Central memory CD8-positive, alpha-beta T cell (primary cell): Measurements from ENCODE around the gene TMEM185B.

ENCODE experiments used
- ATAC-seq: fragments of 150-1000 bp; cut with Tn5 transposase; replicated peaks from 2 replicates; pipeline ENCODE4 v1.10.0; 2022; ENCODE audit warnings: mild to moderate bottlenecking, moderate FRiP score, moderate number of reproducible peaks; ENCODE audit not compliant: poor library complexity, severe bottlenecking; ENCODE audit errors: extremely low read depth
- DNase-seq, 2 donors: peaks; one replicate each; pipeline ENCODE4 v3.0.0; 2021; ENCODE audit warnings: low spot score in 2 of 2
- H3K27ac Mint-ChIP-seq: one replicate; pipeline ENCODE4 v1.8.0; 2022; ENCODE audit warnings: low read depth, mild to moderate bottlenecking, moderate library complexity, mixed read lengths
- H3K27me3 Mint-ChIP-seq: one replicate; pipeline ENCODE4 v1.8.0; 2022; ENCODE audit warnings: mixed read lengths
- H3K36me3 Mint-ChIP-seq: one replicate; pipeline ENCODE4 v1.8.0; 2022; ENCODE audit warnings: mild to moderate bottlenecking, moderate library complexity, mixed read lengths; ENCODE audit not compliant: insufficient read depth
- H3K4me1 Mint-ChIP-seq: one replicate; pipeline ENCODE4 v1.8.0; 2022; ENCODE audit warnings: mixed read lengths
- H3K4me3 Mint-ChIP-seq: one replicate; pipeline ENCODE4 v1.8.0; 2022; ENCODE audit warnings: mild to moderate bottlenecking, moderate library complexity, mixed read lengths
- H3K9me3 Mint-ChIP-seq: one replicate; pipeline ENCODE4 v1.8.0; 2022; ENCODE audit warnings: mixed read lengths

Gene TMEM185B

GRCh38 chr2:120224735-120225548 lies 1.7 kb upstream of the TMEM185B start:
- H3K27ac Mint-ChIP-seq, result no peak overlapping the region
- H3K36me3 Mint-ChIP-seq, result peaks cover 9% of the 10 kb centered on the region
- ATAC-seq (no peak), DNase-seq (no peak)
- H3K4me1 Mint-ChIP-seq, result peaks cover 60% of the 10 kb centered on the region
- no peaks in the 10 kb centered on the region for H3K27me3 Mint-ChIP-seq
- peak overlapping the region; percentile 80 for H3K4me3 Mint-ChIP-seq
- H3K9me3 Mint-ChIP-seq, result no peaks in the 10 kb centered on the region

- no peak for ATAC-seq
- Mint-ChIP-seq H3K4me1 (peaks cover 55% of the 10 kb centered on the region), H3K27me3 (no peaks in the 10 kb centered on the region), H3K9me3 (no peaks in the 10 kb centered on the region), H3K27ac (no peak overlapping the region), H3K4me3 (peak overlapping the region; percentile 80), H3K36me3 (peaks cover 9% of the 10 kb centered on the region)
- DNase-seq, result no peak
Measured at GRCh38 chr2:120224256-120224655, 1.1 kb upstream of the TMEM185B start.

GRCh38 chr2:120222186-120223033 lies 790 bp downstream of the TMEM185B start:
- peaks cover 8% of the 10 kb centered on the region for H3K36me3 Mint-ChIP-seq
- H3K27me3 Mint-ChIP-seq, result no peaks in the 10 kb centered on the region
- peak overlapping the region; percentile 92 for H3K27ac Mint-ChIP-seq
- DNase-seq (no peak), ATAC-seq (peak; percentile 5)
- peak overlapping the region; percentile 80 for H3K4me3 Mint-ChIP-seq
- peaks cover 43% of the 10 kb centered on the region for H3K4me1 Mint-ChIP-seq
- H3K9me3 Mint-ChIP-seq, result no peaks in the 10 kb centered on the region

GRCh38 chr2:120221616-120222015 lies 1.6 kb downstream of the TMEM185B start:
- Mint-ChIP-seq H3K27me3 (no peaks in the 10 kb centered on the region), H3K4me3 (peak overlapping the region; percentile 80), H3K36me3 (peaks cover 10% of the 10 kb centered on the region), H3K27ac (no peak overlapping the region), H3K9me3 (no peaks in the 10 kb centered on the region), H3K4me1 (peaks cover 44% of the 10 kb centered on the region)
- ATAC-seq, result no peak
- DNase-seq, result no peak

- no peaks in the 10 kb centered on the region for H3K9me3 Mint-ChIP-seq
- peaks cover 10% of the 10 kb centered on the region for H3K36me3 Mint-ChIP-seq
- ATAC-seq (no peak), DNase-seq (no peak)
- no peaks in the 10 kb centered on the region for H3K27me3 Mint-ChIP-seq
- H3K4me1 Mint-ChIP-seq, result peaks cover 47% of the 10 kb centered on the region
- no peak overlapping the region for H3K27ac Mint-ChIP-seq
- peak overlapping the region; percentile 3 for H3K4me3 Mint-ChIP-seq
Measured at GRCh38 chr2:120220756-120221155, 2.4 kb downstream of the TMEM185B start.

GRCh38 chr2:120219766-120220165 lies 3.4 kb downstream of the TMEM185B start:
- ATAC-seq, result no peak

GRCh38 chr2:120219291-120219690 lies 3.9 kb downstream of the TMEM185B start:
- Mint-ChIP-seq H3K27ac (no peak overlapping the region), H3K36me3 (peaks cover 10% of the 10 kb centered on the region), H3K9me3 (no peaks in the 10 kb centered on the region), H3K27me3 (no peaks in the 10 kb centered on the region), H3K4me3 (no peak overlapping the region), H3K4me1 (peaks cover 41% of the 10 kb centered on the region)
- no peak for DNase-seq
- no peak for ATAC-seq

More at GRCh38 chr2:120219766-120220165, 3.4 kb downstream of the TMEM185B start:
- Mint-ChIP-seq H3K4me3 (no peak overlapping the region), H3K4me1 (peaks cover 46% of the 10 kb centered on the region), H3K36me3 (peaks cover 10% of the 10 kb centered on the region), H3K9me3 (no peaks in the 10 kb centered on the region), H3K27ac (no peak overlapping the region), H3K27me3 (no peaks in the 10 kb centered on the region)
- no peak for DNase-seq

- Mint-ChIP-seq H3K4me1 (peaks cover 36% of the 10 kb centered on the region), H3K27ac (no peak overlapping the region), H3K27me3 (no peaks in the 10 kb centered on the region), H3K9me3 (no peaks in the 10 kb centered on the region), H3K4me3 (no peak overlapping the region), H3K36me3 (peaks cover 10% of the 10 kb centered on the region)
- DNase-seq (no peak), ATAC-seq (no peak)
Measured at GRCh38 chr2:120218181-120218580, 5.0 kb downstream of the TMEM185B start.

- H3K9me3 Mint-ChIP-seq, result no peaks in the 10 kb centered on the region
- ATAC-seq, result peak; percentile 19
- H3K27ac Mint-ChIP-seq, result peak overlapping the region; percentile 57
- no peaks in the 10 kb centered on the region for H3K4me1 Mint-ChIP-seq
- H3K27me3 Mint-ChIP-seq, result no peaks in the 10 kb centered on the region
- no peaks in the 10 kb centered on the region for H3K36me3 Mint-ChIP-seq
- no peak for DNase-seq
- H3K4me3 Mint-ChIP-seq, result no peak overlapping the region
Measured at GRCh38 chr2:120210270-120210693, 12.9 kb downstream of the TMEM185B start.

GRCh38 chr2:120209427-120210269 lies 13.6 kb downstream of the TMEM185B start:
- Mint-ChIP-seq H3K4me1 (no peaks in the 10 kb centered on the region), H3K27me3 (no peaks in the 10 kb centered on the region), H3K9me3 (no peaks in the 10 kb centered on the region), H3K36me3 (no peaks in the 10 kb centered on the region), H3K4me3 (no peak overlapping the region), H3K27ac (peak overlapping the region; percentile 57)
- DNase-seq, result no peak
- ATAC-seq, result no peak

- ATAC-seq, result no peak
- Mint-ChIP-seq H3K4me1 (no peaks in the 10 kb centered on the region), H3K27ac (no peak overlapping the region), H3K36me3 (no peaks in the 10 kb centered on the region), H3K9me3 (no peaks in the 10 kb centered on the region), H3K27me3 (no peaks in the 10 kb centered on the region), H3K4me3 (no peak overlapping the region)
- DNase-seq, result no peak
Measured at GRCh38 chr2:120208381-120209353, 14.5 kb downstream of the TMEM185B start.
